GM18520 (cell line): ENCODE results near the gene INTS13.
"Not testable (repeated sequence)": the region's sequence is repeated elsewhere in the genome, so short reads cannot be mapped to it uniquely, and the experiment has no call there.

ENCODE experiments used
- ATAC-seq: cut with Tn5 transposase; IDR thresholded peaks from one replicate; pipeline ENCODE4 v1.9.1; 2021; ENCODE audit not compliant: unreplicated experiment

INTS13 gene

GRCh38 chr12:26937863-26938700 is at the start of gene INTS13, which contains the start of gene FGFR1OP2:
Gene INTS13 (minus strand): TSS chr12:26937981. CDS start chr12:26936803, 1,178 bp downstream.
Gene FGFR1OP2 (plus strand): TSS chr12:26938470. CDS start chr12:26954159, 15,689 bp downstream.
- ATAC-seq: peak; percentile 79

- ATAC-seq: no peak
These were observed 45.1 kb upstream of the INTS13 start for GRCh38 chr12:26982866-26983265.

GRCh38 chr12:26979733-26980132 is 42.0 kb upstream of the INTS13 start:
- ATAC-seq: no peak

- ATAC-seq: no peak
These were observed 41.0 kb upstream of the INTS13 start for GRCh38 chr12:26978801-26979200.

- ATAC-seq: no peak
These were observed 38.9 kb upstream of the INTS13 start for GRCh38 chr12:26976687-26977086.

- ATAC-seq: peak; percentile 94
These were observed 34.2 kb upstream of the INTS13 start for GRCh38 chr12:26971963-26972362.

GRCh38 chr12:26970136-26970535 is 32.4 kb upstream of the INTS13 start:
- ATAC-seq: no peak

GRCh38 chr12:26966842-26967241 is 29.1 kb upstream of the INTS13 start:
- ATAC-seq: no peak

- ATAC-seq: no peak
These were observed 25.6 kb upstream of the INTS13 start for GRCh38 chr12:26963413-26963812.

GRCh38 chr12:26961803-26962202 is 24.0 kb upstream of the INTS13 start:
- ATAC-seq: no peak

GRCh38 chr12:26961391-26961790 is 23.6 kb upstream of the INTS13 start:
- ATAC-seq: not testable (repeated sequence)

GRCh38 chr12:26954027-26954426 is 16.2 kb upstream of the INTS13 start:
- no peak for ATAC-seq

GRCh38 chr12:26953447-26953846 is 15.7 kb upstream of the INTS13 start:
- ATAC-seq: no peak

GRCh38 chr12:26948309-26948708 is 10.5 kb upstream of the INTS13 start:
- ATAC-seq: no peak

- ATAC-seq: no peak
These were observed 3.4 kb upstream of the INTS13 start for GRCh38 chr12:26941215-26941594.

GRCh38 chr12:26940516-26941214 is 2.9 kb upstream of the INTS13 start:
- ATAC-seq: no peak

GRCh38 chr12:26939953-26940352 is 2.2 kb upstream of the INTS13 start:
- no peak for ATAC-seq

GRCh38 chr12:26939192-26939832 is 1.5 kb upstream of the INTS13 start:
- no peak for ATAC-seq

- ATAC-seq: no peak
These were observed 901 bp upstream of the INTS13 start for GRCh38 chr12:26938701-26939062.

GRCh38 chr12:26937443-26937862 is 328 bp downstream of the INTS13 start:
- no peak for ATAC-seq

GRCh38 chr12:26936559-26937442 is 980 bp downstream of the INTS13 start:
- no peak for ATAC-seq
